Mesothelial cell of epicardium (in vitro differentiated cells): Measurements from ENCODE around the gene SUN2. TPM values are rescaled to one million over a fixed set of nuclear protein-coding genes. Genes with fewer than 3 reads are reported as not detected.
A peak's percentile ranks its signal among the peaks of the same experiment; 100 is the strongest.

Experiments
- DNase-seq, 2 experiments: peaks; one replicate each; pipeline ENCODE4 v3.0.0; 2021; ENCODE audit warnings: low spot score in 2 of 2; ENCODE audit not compliant: unreplicated experiment in 2 of 2
- H3K27ac Mint-ChIP-seq: 2 replicates; pipeline ENCODE4 v1.8.0; 2021; ENCODE audit warnings: mixed read lengths
- H3K27me3 Mint-ChIP-seq: 2 replicates; pipeline ENCODE4 v1.8.0; 2021; ENCODE audit warnings: low read depth, mixed read lengths
- H3K36me3 Mint-ChIP-seq: 2 replicates; pipeline ENCODE4 v1.8.0; 2021; ENCODE audit warnings: mixed read lengths
- H3K4me1 Mint-ChIP-seq: 2 replicates; pipeline ENCODE4 v1.8.0; 2021; ENCODE audit warnings: mixed read lengths
- H3K4me3 Mint-ChIP-seq: 2 replicates; pipeline ENCODE4 v1.8.0; 2021; ENCODE audit warnings: mild to moderate bottlenecking, moderate library complexity, mixed read lengths
- H3K9me3 Mint-ChIP-seq: 2 replicates; pipeline ENCODE4 v1.8.0; 2021; ENCODE audit warnings: mixed read lengths
- total RNA-seq: library from RNA; stranded (reverse); gene quantifications from 3 replicates; pipeline ENCODE4 v1.2.1, GENCODE V29; 2021
- TF ChIP-seq, protein P1 (sequence below): fragments of 200-600 bp; sonication (generic); IDR thresholded peaks from one replicate; pipeline ENCODE4 v1.5.0; 2021; ENCODE audit warnings: antibody characterized with exemption; ENCODE audit not compliant: unreplicated experiment

Gene SUN2
- total RNA-seq, 1 donor from 2014 or later: 61.2 TPM

DNA sequence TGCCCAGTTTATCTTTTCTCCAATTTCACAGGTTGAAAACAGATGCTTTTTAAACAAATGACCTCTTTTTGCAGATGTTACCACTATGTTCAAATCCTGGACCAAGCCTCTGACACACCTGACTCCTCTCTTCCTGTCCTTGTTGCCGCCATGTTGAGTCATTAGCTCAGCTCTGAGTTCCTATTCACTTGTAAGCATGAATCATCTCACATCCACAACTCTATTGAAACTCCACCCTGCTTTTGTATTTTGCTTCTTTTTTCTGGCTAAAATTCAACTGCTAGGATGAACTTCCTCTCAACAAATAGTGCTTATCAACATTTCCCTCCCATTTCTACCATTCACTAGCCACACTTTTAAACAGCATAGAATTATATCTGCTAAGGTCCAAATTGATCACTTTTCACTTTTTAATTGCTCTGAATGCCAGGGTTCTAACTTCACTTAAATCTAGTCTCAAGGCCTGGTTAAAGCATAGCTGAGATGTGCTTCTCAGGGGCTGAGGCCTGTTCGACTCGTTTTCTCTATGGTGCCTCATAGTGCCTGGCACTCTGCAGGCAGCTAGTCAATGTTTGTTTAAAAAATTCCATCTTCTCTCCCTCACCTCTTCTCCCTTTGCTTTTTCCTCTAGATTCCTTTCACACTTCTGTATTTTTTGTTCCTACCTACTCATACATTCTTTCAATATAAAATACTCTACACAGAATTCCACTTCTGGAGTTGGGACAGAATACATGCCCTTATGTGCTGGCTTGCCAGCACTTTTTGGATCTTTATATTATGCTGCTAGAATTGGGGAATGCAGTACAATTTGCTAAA lies 59.0 kb downstream of the SUN2 start:
- no peaks in the 10 kb centered on the region for H3K27me3 Mint-ChIP-seq
- H3K36me3 Mint-ChIP-seq: peaks cover 14% of the 10 kb centered on the region
- TF ChIP-seq, protein P1, sequence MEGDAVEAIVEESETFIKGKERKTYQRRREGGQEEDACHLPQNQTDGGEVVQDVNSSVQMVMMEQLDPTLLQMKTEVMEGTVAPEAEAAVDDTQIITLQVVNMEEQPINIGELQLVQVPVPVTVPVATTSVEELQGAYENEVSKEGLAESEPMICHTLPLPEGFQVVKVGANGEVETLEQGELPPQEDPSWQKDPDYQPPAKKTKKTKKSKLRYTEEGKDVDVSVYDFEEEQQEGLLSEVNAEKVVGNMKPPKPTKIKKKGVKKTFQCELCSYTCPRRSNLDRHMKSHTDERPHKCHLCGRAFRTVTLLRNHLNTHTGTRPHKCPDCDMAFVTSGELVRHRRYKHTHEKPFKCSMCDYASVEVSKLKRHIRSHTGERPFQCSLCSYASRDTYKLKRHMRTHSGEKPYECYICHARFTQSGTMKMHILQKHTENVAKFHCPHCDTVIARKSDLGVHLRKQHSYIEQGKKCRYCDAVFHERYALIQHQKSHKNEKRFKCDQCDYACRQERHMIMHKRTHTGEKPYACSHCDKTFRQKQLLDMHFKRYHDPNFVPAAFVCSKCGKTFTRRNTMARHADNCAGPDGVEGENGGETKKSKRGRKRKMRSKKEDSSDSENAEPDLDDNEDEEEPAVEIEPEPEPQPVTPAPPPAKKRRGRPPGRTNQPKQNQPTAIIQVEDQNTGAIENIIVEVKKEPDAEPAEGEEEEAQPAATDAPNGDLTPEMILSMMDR: no peak
- peak overlapping the region; percentile 98 for H3K27ac Mint-ChIP-seq
- peaks cover 52% of the 10 kb centered on the region for H3K4me1 Mint-ChIP-seq
- H3K9me3 Mint-ChIP-seq: no peaks in the 10 kb centered on the region
- DNase-seq: no peak
- H3K4me3 Mint-ChIP-seq: peak overlapping the region; percentile 98

DNA sequence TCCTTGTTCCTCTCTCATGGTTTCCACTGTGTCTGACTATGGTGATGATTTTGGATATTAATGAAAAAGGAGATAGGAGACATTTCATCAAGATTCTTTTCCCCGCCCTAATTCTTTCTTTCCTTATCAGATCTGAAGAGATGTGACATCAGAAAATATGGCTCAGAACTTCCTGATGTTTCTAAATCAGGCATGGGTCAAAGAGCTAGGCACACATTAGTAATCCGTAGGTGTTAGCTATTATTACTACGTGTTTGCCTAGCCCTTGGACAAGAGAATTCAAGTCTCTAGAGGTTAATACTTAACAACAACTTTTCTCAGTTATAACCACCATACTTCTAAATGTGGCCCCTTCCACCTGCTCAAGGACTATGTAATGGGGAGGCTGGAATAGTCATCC lies 60.9 kb downstream of the SUN2 start:
- H3K4me3 Mint-ChIP-seq: no peak overlapping the region
- peaks cover 20% of the 10 kb centered on the region for H3K36me3 Mint-ChIP-seq
- TF ChIP-seq, protein P1: no peak
- no peaks in the 10 kb centered on the region for H3K9me3 Mint-ChIP-seq
- peaks cover 43% of the 10 kb centered on the region for H3K4me1 Mint-ChIP-seq
- no peaks in the 10 kb centered on the region for H3K27me3 Mint-ChIP-seq
- no peak for DNase-seq
- H3K27ac Mint-ChIP-seq: peak overlapping the region; percentile 77

DNA sequence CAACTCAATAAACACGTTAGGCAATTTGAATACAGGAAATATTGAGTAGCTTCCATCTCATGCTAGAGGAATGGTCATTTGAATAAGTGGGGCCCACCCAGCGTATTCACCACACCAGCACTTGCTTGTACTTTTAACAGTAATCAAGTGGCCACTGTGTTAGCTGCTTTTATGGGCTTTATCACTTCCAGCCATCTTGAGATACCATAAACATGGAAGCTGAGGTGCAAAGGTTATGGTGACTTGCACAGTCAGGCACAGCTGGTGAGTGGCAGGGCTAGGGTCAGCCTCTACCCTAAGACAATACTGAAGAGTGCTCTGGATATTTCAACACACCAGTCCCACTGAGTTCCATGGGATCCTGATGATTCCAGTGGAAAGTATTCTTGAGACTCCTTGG lies 61.7 kb downstream of the SUN2 start:
- H3K27ac Mint-ChIP-seq: no peak overlapping the region
- H3K4me1 Mint-ChIP-seq: peaks cover 35% of the 10 kb centered on the region
- H3K4me3 Mint-ChIP-seq: no peak overlapping the region
- H3K9me3 Mint-ChIP-seq: no peaks in the 10 kb centered on the region
- H3K36me3 Mint-ChIP-seq: peaks cover 20% of the 10 kb centered on the region
- no peaks in the 10 kb centered on the region for H3K27me3 Mint-ChIP-seq
- no peak for DNase-seq
- TF ChIP-seq, protein P1: no peak

DNA sequence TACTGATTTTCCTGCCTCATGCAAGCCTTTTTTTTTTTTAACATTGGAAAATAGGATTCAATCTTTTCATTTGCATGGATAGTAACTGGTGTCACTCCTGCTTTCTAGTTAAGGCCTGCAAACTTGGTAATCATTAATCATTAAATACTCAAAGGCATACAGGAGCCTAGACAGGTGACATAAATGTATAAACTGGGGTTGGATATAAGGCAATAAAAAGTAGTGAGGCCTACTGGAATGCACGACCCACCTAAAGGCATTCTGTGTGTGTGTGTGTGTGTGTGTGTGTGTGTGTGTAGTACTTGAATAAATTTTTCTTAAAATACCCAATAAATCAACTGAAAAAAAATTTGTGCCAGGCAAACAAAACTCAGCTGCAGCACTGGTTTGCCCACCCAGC lies 66.1 kb downstream of the SUN2 start:
- Mint-ChIP-seq H3K27me3 (no peaks in the 10 kb centered on the region), H3K9me3 (no peaks in the 10 kb centered on the region), H3K27ac (no peak overlapping the region), H3K4me1 (no peaks in the 10 kb centered on the region), H3K36me3 (peaks cover 37% of the 10 kb centered on the region), H3K4me3 (no peak overlapping the region)
- DNase-seq: no peak
- TF ChIP-seq, protein P1: no peak

DNA sequence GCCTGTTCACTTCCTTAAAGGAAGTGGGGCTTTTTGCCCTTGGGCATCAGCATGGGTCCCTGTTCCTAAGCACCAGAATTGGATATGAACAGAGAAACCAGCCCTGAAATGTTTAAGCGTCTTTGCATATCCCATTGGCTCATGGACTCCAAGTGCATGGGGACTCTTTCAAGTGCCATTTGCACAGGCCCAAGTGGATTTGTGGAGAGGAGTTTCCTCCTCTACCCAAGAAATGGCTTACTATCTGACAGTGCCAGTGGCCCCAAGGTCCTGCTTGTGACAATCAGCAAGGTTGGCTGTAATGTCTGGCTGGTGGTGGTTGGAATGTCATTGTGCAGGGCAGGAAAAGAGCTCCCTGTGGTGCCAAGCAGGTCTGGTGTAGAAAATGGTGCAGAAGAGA lies 70.0 kb downstream of the SUN2 start:
- no peak for DNase-seq
- Mint-ChIP-seq H3K27me3 (no peaks in the 10 kb centered on the region), H3K36me3 (peaks cover 47% of the 10 kb centered on the region), H3K4me3 (no peak overlapping the region), H3K4me1 (peaks cover 15% of the 10 kb centered on the region), H3K9me3 (peaks cover 5% of the 10 kb centered on the region), H3K27ac (no peak overlapping the region)
- TF ChIP-seq, protein P1: no peak
